Neural progenitor cell (in vitro differentiated cells): Measurements from ENCODE around the gene CIDEC. TPM values are rescaled to one million over a fixed set of nuclear protein-coding genes. Genes with fewer than 3 reads are reported as not detected.
A peak's percentile ranks its signal among the peaks of the same experiment; 100 is the strongest.
"Not testable (repeated sequence)": the region's sequence is repeated elsewhere in the genome, so short reads cannot be mapped to it uniquely, and the experiment has no call there.

ENCODE experiments used
- DNase-seq: peaks from one replicate; pipeline ENCODE4 v3.0.0-alpha.2; 2016; ENCODE audit warnings: low spot score
- H2AFZ ChIP-seq: fragments of 200-600 bp; sonication (generic); replicated peaks from 2 replicates; pipeline ENCODE4 v1.6.1; 2016; ENCODE audit warnings: antibody characterized with exemption
- H3F3A ChIP-seq: fragments of 200-600 bp; sonication (generic); 2 replicates; pipeline ENCODE4 v1.6.1; 2016; ENCODE audit warnings: antibody characterized with exemption, low read depth
- H3K27ac ChIP-seq: fragments of 200-600 bp; sonication (generic); 2 replicates; pipeline ENCODE4 v1.5.1; 2016; ENCODE audit warnings: mild to moderate bottlenecking
- H3K27me3 ChIP-seq: fragments of 200-600 bp; sonication (generic); 2 replicates; pipeline ENCODE4 v1.6.1; 2016; ENCODE audit warnings: mild to moderate bottlenecking, moderate library complexity
- H3K36me3 ChIP-seq: fragments of 200-600 bp; sonication (generic); 2 replicates; pipeline ENCODE4 v1.5.1; 2016
- H3K4me1 ChIP-seq: fragments of 200-600 bp; sonication (generic); 2 replicates; pipeline ENCODE4 v1.6.1; 2016; ENCODE audit warnings: mixed run types
- H3K4me2 ChIP-seq: fragments of 200-600 bp; sonication (generic); 2 replicates; pipeline ENCODE4 v1.6.1; 2016
- H3K4me3 ChIP-seq: fragments of 200-600 bp; sonication (generic); 2 replicates; pipeline ENCODE4 v1.5.1; 2016
- H3K79me2 ChIP-seq: fragments of 200-600 bp; sonication (generic); 2 replicates; pipeline ENCODE4 v1.6.1; 2016; ENCODE audit warnings: low read depth
- H3K9ac ChIP-seq: fragments of 200-600 bp; sonication (generic); 2 replicates; pipeline ENCODE4 v1.6.1; 2016
- H3K9me3 ChIP-seq: fragments of 200-600 bp; sonication (generic); 2 replicates; pipeline ENCODE4 v1.5.1; 2016; ENCODE audit warnings: low read depth
- H4K20me1 ChIP-seq: fragments of 200-600 bp; sonication (generic); 2 replicates; pipeline ENCODE4 v1.6.1; 2016; ENCODE audit warnings: low read depth
- H3K27ac Mint-ChIP-seq: 3 replicates; pipeline ENCODE4 v1.8.0; 2021; ENCODE audit warnings: mixed read lengths
- H3K27me3 Mint-ChIP-seq: 2 replicates; pipeline ENCODE4 v1.8.0; 2022; ENCODE audit warnings: low read depth, mild to moderate bottlenecking, inconsistent platforms, moderate library complexity, mixed read lengths; ENCODE audit not compliant: insufficient read depth
- H3K36me3 Mint-ChIP-seq: 3 replicates; pipeline ENCODE4 v1.8.0; 2021; ENCODE audit warnings: mixed read lengths
- H3K4me1 Mint-ChIP-seq: 3 replicates; pipeline ENCODE4 v1.8.0; 2021; ENCODE audit warnings: mixed read lengths
- H3K4me3 Mint-ChIP-seq: 3 replicates; pipeline ENCODE4 v1.8.0; 2021; ENCODE audit warnings: mild to moderate bottlenecking, moderate library complexity, mixed read lengths
- H3K9me3 Mint-ChIP-seq: 3 replicates; pipeline ENCODE4 v1.8.0; 2020; ENCODE audit warnings: mixed read lengths
- CTCF ChIP-seq: fragments of 200-600 bp; sonication (generic); IDR thresholded peaks from 2 replicates; pipeline ENCODE4 v1.5.1; 2017; ENCODE audit warnings: antibody characterized with exemption, mild to moderate bottlenecking
- EZH2 ChIP-seq: fragments of 200-600 bp; sonication (generic); IDR thresholded peaks from 2 replicates; pipeline ENCODE4 v1.6.1; 2017; ENCODE audit warnings: antibody characterized with exemption, mild to moderate bottlenecking, moderate library complexity
- EZH2phosphoT487 ChIP-seq: fragments of 200-600 bp; sonication (generic); IDR thresholded peaks from 2 replicates; pipeline ENCODE4 v1.6.1; 2017; ENCODE audit warnings: antibody characterized with exemption
- total RNA-seq: library from RNA; depleted of rRNA; stranded (reverse); fragments of >200 nt; gene quantifications from 2 replicates; pipeline ENCODE4 v1.2.3, GENCODE V29; 2015; ENCODE audit warnings: low replicate concordance

Gene CIDEC
- total RNA-seq, 1 donor from 2014 or later = not detected

DNA sequence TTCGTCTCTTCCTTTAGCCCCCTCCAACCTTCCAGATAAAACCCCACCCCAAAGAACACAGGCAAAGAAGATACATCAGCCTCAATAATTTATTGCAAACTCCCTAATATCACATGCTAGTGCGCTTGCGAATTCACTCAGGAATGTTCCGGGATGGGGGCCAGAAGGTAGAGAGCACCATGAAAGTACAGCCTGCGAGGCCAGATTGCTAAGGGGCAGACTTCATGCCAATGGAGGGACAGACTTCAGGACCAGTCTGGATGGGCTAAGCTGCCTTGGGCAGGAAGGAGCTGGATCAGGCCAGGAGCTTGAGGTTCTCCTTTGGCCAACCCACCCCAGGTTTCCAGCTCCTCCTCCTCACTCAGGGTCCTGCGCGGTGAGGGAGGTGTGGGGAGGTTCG, 13.4 kb downstream of the CIDEC start:
- Histone ChIP-seq H3K4me2 (no peak overlapping the region), H3K36me3 (no peaks in the 10 kb centered on the region), H2AFZ (no peak overlapping the region), H3K27me3 (peaks cover 20% of the 10 kb centered on the region), H3K27ac (no peak overlapping the region), H3K9me3 (no peaks in the 10 kb centered on the region), H3K9ac (no peak overlapping the region), H3K4me3 (no peak overlapping the region), H3F3A (peaks cover 7% of the 10 kb centered on the region), H3K79me2 (no peaks in the 10 kb centered on the region), H4K20me1 (no peaks in the 10 kb centered on the region), H3K4me1 (peaks cover 6% of the 10 kb centered on the region)
- H3K4me1 Mint-ChIP-seq = peaks cover 10% of the 10 kb centered on the region
- TF ChIP-seq EZH2 (no peak), EZH2phosphoT487 (no peak), CTCF (no peak)
- no peak overlapping the region for H3K4me3 Mint-ChIP-seq
- DNase-seq = no peak
- no peaks in the 10 kb centered on the region for H3K36me3 Mint-ChIP-seq
- no peaks in the 10 kb centered on the region for H3K9me3 Mint-ChIP-seq
- peaks cover 12% of the 10 kb centered on the region for H3K27me3 Mint-ChIP-seq
- no peak overlapping the region for H3K27ac Mint-ChIP-seq

- peaks cover 24% of the 10 kb centered on the region for H3K27me3 ChIP-seq
- H2AFZ ChIP-seq, H3K9me3 Mint-ChIP-seq, H3K27ac ChIP-seq, DNase-seq, H3K9ac ChIP-seq, H3K4me2 ChIP-seq, H3K9me3 ChIP-seq, H3K79me2 ChIP-seq, H3F3A ChIP-seq, H3K36me3 ChIP-seq, H3K4me3 Mint-ChIP-seq, H3K4me3 ChIP-seq, H4K20me1 ChIP-seq, H3K36me3 Mint-ChIP-seq: not testable (repeated sequence)
- Mint-ChIP-seq H3K27me3 (peaks cover 12% of the 10 kb centered on the region), H3K4me1 (peaks cover 19% of the 10 kb centered on the region), H3K27ac (peak overlapping the region; percentile 63)
- peaks cover 13% of the 10 kb centered on the region for H3K4me1 ChIP-seq
Measured at GRCh38 chr3:9865125-9865637, 14.9 kb downstream of the CIDEC start.

- H3K79me2 ChIP-seq = no peaks in the 10 kb centered on the region
- no peaks in the 10 kb centered on the region for H3K9me3 ChIP-seq
- Mint-ChIP-seq H3K4me1 (peaks cover 20% of the 10 kb centered on the region), H3K36me3 (no peaks in the 10 kb centered on the region), H3K27me3 (peaks cover 9% of the 10 kb centered on the region), H3K9me3 (no peaks in the 10 kb centered on the region), H3K4me3 (peak overlapping the region; percentile 33), H3K27ac (peak overlapping the region; percentile 63)
- H4K20me1 ChIP-seq = no peaks in the 10 kb centered on the region
- peaks cover 24% of the 10 kb centered on the region for H3K27me3 ChIP-seq
- H3K9ac ChIP-seq = no peak overlapping the region
- no peak for TF ChIP-seq EZH2phosphoT487
- no peak for TF ChIP-seq CTCF
- no peak for TF ChIP-seq EZH2
- no peaks in the 10 kb centered on the region for H3K36me3 ChIP-seq
- no peak overlapping the region for H3K4me2 ChIP-seq
- H2AFZ ChIP-seq = peak overlapping the region; percentile 9
- H3K4me3 ChIP-seq = no peak overlapping the region
- H3K4me1 ChIP-seq = peaks cover 13% of the 10 kb centered on the region
- no peak overlapping the region for H3K27ac ChIP-seq
- DNase-seq = no peak
- peaks cover 9% of the 10 kb centered on the region for H3F3A ChIP-seq
Measured at GRCh38 chr3:9864200-9864927, 15.7 kb downstream of the CIDEC start.
